NCI-H1694 (cell line): ENCODE data around the gene FBN3.

ENCODE experiments used
- DNase-seq: peaks from one replicate; lab custom pipeline; 2025; lab: John Stamatoyannopoulos, UW

Gene FBN3

DNA sequence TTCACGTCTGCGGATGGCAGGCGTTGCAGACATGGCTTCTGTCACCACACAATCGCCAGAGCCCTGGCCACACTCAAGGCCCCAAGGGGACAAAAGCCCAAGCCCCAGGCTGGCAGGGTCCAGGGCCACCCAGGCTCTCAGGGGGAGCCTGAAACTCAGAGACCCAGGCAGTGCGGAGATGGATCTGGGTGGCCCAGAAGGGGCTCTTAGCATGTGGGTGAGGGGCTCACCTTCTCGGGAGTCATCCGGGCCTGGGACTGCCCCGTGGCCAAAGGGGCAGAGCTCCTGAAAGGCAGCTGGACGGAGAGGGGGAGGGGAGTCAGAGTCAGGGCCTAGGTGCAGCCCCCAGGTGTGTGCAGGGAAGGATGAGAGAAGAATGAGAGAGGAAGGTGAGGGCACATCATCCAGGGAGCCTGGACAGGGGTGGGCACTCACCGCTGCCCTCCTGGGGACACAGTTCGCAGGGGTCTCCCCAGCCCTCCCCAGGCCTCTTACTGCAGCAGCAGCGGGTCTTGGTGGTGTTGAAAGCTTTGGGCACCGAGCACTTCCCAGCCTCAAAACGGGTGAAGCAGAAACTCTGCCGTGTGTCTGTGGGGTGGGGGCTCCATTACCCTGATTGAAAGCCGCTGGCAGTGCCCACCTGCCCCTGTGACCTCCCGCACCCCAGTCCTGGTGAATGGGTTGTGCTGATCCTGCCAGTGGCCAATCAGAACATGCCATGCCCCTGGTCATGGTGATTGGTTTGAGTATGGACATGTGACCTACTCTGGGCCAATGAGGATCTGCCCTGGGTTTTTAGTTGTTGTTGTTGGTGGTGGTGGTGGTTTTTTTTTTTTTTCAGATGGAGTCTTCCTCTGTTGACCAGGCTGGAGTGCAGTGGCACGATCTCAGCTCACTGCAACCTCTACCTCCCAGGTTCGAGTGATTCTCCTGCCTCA is 59.5 kb downstream of the FBN3 start:
- no peak for DNase-seq

DNA sequence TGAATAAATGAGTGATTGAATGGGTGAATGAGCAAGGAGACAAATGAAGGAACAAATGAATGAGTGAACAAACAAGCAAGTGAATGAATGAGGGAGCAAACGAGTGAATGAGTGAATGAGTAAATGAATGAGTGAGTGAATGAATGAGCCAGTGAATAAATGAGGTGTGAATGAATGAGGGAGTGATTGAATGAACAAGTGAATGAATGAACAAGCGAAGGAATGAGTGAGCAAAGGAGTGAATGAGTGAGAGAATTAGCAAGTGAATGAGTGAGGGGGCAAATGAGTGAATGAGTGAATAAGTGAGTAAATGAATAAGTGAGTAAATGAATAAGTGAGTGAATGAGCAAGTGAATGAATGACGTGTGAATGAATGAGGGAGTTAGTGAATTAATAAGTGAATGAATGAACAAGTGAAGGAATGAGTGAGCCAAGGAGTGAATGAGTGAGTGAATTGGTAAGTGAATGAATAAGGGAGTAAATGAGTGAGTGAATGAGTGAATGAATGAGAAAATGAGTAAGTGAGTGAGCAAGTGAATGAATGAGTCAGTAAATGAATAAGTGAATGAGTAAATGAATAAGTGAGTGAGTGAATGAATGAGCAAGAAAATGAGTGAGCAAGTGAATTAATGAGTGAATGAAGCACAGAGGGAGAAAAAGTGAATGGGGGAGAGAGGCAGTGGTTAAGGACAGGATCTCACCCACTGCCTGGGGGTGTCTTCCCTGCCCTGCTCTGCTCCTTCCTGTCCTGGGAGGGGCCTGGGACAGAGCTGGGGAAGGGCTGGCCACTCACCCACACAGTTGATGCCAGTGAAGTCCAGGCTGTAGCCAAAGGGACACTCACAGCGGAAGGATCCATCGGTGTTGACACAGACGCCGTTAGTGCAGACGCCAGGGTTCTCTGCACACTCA is 60.4 kb downstream of the FBN3 start:
- no peak for DNase-seq

- no peak for DNase-seq
Measured at GRCh38 chr19:8087876-8088275, 61.5 kb downstream of the FBN3 start.

- DNase-seq, result no peak
Measured at GRCh38 chr19:8086849-8087248, 62.5 kb downstream of the FBN3 start.

DNA sequence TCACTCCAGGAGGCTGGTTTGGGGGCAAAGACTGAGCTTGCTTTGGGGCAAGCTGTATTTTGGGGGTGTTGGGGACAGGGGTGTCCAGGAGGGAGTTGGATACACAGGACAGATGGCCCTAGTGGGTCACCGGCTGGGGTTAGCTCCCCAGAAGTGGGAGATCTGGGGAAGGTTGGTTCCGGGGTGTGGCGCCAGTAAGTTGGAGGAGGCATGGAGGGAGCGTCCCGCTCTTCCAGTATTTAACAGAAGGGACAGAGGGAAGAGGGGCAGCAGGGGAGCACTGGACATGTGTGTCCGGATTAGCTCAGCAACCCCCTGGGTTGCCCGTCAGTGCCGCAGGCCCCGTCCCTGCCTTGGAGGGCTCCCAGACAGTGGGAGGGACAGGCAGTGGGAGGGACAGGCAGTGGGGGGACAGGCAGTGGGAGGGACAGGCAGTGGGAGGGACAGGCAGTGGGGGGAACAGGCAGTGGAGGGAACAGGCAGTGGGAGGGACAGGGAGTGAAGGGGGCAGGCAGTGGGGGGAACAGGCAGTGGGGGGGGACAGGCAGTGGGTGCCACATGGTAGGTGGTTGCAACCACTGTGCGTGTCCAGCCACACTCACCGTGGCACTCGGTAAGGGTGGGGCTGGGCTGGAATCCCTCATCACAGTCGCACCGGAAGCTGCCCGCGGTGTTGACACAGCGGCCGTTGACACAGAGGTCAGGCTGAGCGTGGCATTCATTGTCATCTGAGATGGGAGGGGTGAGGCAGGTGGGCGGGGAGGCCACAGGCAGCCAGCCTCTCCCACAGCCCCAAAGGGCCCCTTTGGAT is 63.6 kb downstream of the FBN3 start:
- no peak for DNase-seq

DNA sequence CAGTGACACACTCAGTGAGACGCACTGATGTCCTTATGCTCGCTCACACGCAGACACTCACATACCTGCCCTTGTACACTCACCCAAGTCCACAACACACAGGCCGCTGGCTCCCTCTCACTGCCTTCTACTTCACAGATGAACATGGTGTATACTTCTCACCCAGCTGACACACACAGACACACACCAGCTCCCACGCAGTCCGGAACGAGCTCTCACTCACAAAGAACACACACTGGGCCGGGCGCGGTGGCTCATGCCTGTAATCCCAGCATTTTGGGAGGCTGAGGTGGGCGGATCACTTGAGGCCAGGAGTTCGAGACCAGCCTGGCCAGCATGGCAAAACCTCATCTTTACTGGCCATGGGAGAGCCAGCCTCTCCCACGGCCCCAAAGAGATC is 65.2 kb downstream of the FBN3 start:
- no peak for DNase-seq

GRCh38 chr19:8083141-8083540 is 66.3 kb downstream of the FBN3 start:
- no peak for DNase-seq

- DNase-seq, result no peak
Measured at GRCh38 chr19:8081569-8082550, 67.5 kb downstream of the FBN3 start.

DNA sequence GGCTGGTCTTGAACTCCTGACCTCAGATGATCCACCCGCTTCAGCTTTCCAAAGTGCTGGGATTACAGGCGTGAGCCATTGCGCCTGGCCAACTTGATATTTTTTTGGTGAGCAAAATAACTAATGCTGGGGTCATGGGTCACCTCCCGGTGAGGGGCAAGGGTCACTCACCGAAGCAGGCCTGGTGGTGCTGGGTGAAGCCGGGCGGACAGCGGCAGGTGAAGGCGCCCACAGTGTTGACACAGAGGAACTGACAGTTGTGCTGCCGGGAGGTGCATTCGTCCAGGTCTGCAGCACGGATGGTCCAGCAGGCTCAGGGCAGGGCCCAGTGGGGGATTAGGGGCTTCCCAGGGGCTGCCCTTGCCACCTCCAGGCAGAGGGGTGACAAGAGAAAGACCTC is 68.6 kb downstream of the FBN3 start:
- no peak for DNase-seq

GRCh38 chr19:8079988-8080387 is 69.4 kb downstream of the FBN3 start:
- DNase-seq, result no peak

GRCh38 chr19:8075158-8076074 is 74.0 kb downstream of the FBN3 start:
- DNase-seq, result no peak

DNA sequence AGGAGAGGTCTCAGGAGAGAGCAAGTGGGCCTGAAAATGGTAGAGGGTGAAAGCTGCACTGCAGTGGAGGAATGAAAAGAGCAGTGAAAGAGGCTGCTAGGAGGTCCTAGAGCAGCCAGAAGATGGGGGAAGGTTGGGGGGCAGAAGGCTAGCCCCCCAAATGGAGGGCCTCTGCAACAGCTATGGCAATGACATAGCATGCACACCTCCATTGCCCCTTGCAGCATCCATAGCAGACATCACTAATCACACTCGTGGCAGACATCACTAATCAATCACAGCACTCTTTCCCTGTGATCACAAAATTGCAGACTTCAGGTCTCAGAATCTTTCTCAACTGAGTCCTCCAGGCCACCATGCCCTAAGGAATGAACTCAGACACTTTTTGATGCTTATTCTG is 74.9 kb downstream of the FBN3 start:
- no peak for DNase-seq

GRCh38 chr19:8071912-8072311 is 77.5 kb downstream of the FBN3 start:
- DNase-seq, result no peak

DNA sequence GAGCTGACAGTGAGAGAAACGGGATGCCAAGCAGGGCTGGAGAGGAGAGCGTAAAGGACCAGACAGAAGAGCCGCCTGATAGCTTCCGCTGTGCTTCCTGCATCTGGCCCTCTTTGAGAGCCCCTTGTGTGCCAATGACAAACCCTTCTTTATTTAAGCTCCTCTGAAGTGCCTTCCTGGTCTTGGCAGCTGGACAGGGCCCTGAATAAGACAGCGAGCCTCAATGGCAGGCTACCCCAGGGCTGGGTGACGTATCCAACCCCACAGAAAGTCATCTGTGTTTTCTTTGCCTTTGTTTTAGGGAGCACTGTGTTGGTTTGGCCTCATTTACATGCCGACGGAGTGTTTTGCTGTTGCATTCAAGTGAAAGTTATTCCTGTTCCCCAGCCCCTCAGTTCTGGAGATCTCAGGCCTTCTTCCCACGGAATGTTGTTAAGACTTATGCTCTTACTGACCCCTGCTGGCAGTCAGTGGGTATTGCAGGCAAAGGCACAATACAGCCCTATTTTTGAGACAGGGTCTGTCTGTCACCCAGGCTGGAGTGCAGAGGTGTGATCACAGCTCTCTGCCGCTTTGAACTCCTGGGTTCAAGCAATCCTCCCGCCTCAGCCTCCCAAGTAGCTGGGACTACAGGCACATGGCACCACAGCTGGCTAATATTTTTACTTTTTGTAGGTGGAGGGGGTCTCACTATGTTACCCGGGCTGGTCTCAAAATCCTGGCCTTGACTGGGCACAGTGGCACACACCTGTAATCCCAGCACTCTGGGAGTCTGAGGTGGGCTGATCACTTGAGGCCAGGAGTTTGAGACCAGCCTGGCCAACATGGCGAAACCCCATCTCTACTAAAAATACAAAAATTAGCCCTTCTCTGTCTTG is 80.1 kb downstream of the FBN3 start:
- peak; percentile 3 for DNase-seq

- DNase-seq, result no peak
Measured at GRCh38 chr19:8065875-8066261, 83.5 kb downstream of the FBN3 start.

DNA sequence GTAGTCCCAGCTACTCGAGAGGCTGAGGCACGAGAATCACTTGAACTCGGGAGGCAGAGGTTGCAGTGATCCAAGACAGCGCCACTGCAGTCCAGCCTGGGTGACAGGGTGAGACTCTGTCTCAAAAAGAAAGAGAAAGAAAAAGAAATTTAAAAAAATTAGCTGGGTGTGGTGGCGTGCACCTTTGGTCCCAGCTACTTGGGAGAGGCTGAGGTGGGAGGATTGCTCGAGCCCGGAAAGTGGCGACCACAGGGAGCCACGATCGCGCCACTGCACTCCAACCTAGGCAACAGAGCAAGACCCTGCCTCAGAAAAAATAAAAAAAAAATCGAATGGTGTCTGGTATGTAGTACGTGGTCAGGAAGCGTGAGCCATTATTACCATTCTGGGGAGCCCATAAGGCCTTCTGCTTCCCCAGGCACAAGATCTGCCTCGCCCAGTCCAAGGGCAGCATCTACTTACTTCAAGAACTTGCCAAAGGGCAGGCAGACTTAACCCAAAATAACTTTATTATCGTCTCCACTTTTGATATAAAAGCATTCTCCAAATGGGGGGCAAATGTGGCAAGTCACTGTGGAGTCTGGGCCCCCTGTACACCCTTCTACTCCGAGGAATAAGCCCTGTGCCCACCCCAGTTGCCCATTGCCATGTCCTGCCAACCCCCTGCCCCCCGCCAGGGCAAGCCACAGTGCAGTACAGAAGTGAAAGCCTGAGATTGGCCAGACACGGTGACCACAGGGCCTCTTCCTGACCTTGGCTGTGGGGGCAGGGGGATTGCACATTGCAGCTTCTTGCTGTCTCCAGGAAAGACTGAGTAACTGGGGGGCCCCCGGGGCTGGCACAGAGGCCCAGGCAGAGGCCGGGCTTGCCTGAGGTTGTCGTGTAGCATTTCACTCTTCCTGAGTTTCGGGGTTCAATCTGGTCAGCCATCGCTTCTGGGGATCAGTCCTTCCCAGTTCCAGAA is 84.2 kb downstream of the FBN3 start:
- DNase-seq, result no peak

- DNase-seq, result no peak
Measured at GRCh38 chr19:8057545-8058270, 91.7 kb downstream of the FBN3 start.
